ENCODE data around the gene CIT. TPM values are rescaled to one million over a fixed set of nuclear protein-coding genes. Genes with fewer than 3 reads are reported as not detected.
A peak's percentile ranks its signal among the peaks of the same experiment; 100 is the strongest.

Gene CIT
- total RNA-seq, 1 experiment from 2014 or later, result 67.9 TPM

DNA sequence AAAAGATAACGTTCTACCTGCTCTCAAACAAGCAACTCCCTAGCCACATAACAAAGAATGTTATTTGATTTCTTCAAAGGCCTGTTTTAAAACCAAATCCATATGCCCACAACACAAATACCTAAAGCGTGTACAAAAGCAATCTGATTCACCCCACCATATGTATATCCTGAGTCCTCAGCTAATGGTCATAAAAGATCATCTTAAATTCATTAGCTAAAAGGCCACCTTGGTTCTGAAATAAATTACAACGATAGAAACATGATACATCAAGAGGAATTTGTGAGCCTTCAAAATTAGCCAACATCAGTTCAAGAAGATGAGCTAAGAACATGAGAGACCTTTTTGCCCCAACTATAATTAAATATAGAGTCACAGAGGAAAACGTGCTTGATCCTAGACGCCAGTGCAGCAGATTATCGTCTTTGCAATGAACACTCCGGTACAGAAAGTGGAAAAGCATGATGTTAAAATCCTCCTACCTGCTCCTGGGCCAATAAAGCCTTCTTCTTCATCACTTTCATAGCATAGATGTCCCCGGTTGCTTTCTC lies 20.0 kb downstream of the CIT start:
- Histone ChIP-seq H3K36me3 (ENCODE audit: control insufficient read depth, insufficient read depth, low read length) (peaks cover 5% of the 10 kb centered on the region; the same call in 1 of the 2 replicates), H3K9me3 (ENCODE audit: control insufficient read depth, insufficient read depth, low read depth, low read length) (no peaks in the 10 kb centered on the region), H3K4me3 (ENCODE audit: low read depth in 2 of 2, low read length in 2 of 2) (no peak overlapping the region), H3K27me3 (ENCODE audit: control insufficient read depth, insufficient read depth, low read length) (no peaks in the 10 kb centered on the region), H3K27ac (ENCODE audit: low read length) (no peak overlapping the region), H3K4me1 (ENCODE audit: control insufficient read depth, insufficient read depth, low read length) (no peaks in the 10 kb centered on the region)
- TF ChIP-seq, protein P1, sequence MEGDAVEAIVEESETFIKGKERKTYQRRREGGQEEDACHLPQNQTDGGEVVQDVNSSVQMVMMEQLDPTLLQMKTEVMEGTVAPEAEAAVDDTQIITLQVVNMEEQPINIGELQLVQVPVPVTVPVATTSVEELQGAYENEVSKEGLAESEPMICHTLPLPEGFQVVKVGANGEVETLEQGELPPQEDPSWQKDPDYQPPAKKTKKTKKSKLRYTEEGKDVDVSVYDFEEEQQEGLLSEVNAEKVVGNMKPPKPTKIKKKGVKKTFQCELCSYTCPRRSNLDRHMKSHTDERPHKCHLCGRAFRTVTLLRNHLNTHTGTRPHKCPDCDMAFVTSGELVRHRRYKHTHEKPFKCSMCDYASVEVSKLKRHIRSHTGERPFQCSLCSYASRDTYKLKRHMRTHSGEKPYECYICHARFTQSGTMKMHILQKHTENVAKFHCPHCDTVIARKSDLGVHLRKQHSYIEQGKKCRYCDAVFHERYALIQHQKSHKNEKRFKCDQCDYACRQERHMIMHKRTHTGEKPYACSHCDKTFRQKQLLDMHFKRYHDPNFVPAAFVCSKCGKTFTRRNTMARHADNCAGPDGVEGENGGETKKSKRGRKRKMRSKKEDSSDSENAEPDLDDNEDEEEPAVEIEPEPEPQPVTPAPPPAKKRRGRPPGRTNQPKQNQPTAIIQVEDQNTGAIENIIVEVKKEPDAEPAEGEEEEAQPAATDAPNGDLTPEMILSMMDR (IDR thresholded peaks at IDR 0.05), result no peak
- no peak for TF ChIP-seq POLR2AphosphoS5 (IDR thresholded peaks at IDR 0.05; ENCODE audit: low read depth, low read length)
- TF ChIP-seq, protein P2, sequence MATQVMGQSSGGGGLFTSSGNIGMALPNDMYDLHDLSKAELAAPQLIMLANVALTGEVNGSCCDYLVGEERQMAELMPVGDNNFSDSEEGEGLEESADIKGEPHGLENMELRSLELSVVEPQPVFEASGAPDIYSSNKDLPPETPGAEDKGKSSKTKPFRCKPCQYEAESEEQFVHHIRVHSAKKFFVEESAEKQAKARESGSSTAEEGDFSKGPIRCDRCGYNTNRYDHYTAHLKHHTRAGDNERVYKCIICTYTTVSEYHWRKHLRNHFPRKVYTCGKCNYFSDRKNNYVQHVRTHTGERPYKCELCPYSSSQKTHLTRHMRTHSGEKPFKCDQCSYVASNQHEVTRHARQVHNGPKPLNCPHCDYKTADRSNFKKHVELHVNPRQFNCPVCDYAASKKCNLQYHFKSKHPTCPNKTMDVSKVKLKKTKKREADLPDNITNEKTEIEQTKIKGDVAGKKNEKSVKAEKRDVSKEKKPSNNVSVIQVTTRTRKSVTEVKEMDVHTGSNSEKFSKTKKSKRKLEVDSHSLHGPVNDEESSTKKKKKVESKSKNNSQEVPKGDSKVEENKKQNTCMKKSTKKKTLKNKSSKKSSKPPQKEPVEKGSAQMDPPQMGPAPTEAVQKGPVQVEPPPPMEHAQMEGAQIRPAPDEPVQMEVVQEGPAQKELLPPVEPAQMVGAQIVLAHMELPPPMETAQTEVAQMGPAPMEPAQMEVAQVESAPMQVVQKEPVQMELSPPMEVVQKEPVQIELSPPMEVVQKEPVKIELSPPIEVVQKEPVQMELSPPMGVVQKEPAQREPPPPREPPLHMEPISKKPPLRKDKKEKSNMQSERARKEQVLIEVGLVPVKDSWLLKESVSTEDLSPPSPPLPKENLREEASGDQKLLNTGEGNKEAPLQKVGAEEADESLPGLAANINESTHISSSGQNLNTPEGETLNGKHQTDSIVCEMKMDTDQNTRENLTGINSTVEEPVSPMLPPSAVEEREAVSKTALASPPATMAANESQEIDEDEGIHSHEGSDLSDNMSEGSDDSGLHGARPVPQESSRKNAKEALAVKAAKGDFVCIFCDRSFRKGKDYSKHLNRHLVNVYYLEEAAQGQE (IDR thresholded peaks at IDR 0.05; ENCODE audit: insufficient read depth in 1 of 2, low read depth in 2 of 2, low read length in 1 of 2), result no peak
- no peak for TF ChIP-seq SIN3A (IDR thresholded peaks at IDR 0.05; ENCODE audit: borderline replicate concordance, insufficient read depth, low read depth, low read length)
- no peak for TF ChIP-seq TCF7L2 (IDR thresholded peaks at IDR 0.05; ENCODE audit: low read depth, low read length)
- ChIA-PET CTCF (interaction anchor here (0.6 kb wide), 1 partner anchor 358 kb away, joined by 3 read pairs; no protein-coding TSS in a partner anchor), POLR2A (no interaction called here)
- in situ Hi-C loops (cut with HindIII; ENCODE audit: low pct_unique_long_range_greater_than_20kb, low sequenced_read_pairs), result no loop called here
- no peak for ATAC-seq
- intact Hi-C loops (cut with micrococcal nuclease; ENCODE audit: unreplicated experiment), result no loop called here
- DNase-seq (ENCODE audit: low read depth, low spot score), result no peak
- TSS peak; percentile 74 for BruUV-seq (replicated peaks)

DNA sequence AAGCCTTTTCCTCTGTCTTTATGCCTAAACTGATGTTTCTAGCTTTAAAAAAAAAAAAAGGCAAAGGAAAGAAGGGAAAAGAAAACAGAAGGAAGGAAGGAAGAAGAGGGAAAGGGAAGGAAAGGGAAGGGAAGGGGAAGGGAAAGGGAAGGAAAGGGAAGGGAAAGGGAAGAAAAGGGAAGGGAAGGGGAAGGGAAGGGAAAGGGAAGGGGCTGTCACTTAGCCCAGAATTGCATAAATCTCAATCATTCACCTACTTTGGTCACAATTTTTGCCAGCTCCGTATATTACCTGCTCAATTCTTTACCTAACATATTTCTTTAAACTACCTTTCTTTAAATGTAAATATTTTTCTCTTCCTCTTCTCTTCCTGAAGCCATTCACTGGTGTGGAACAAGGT lies 26.8 kb downstream of the CIT start:
- Histone ChIP-seq H3K27me3 (ENCODE audit: control insufficient read depth, insufficient read depth, low read length) (no peaks in the 10 kb centered on the region), H3K4me3 (ENCODE audit: low read depth in 2 of 2, low read length in 2 of 2) (no peak overlapping the region), H3K4me1 (ENCODE audit: control insufficient read depth, insufficient read depth, low read length) (no peaks in the 10 kb centered on the region), H3K9me3 (ENCODE audit: control insufficient read depth, insufficient read depth, low read depth, low read length) (no peaks in the 10 kb centered on the region), H3K27ac (ENCODE audit: low read length) (no peak overlapping the region), H3K36me3 (ENCODE audit: control insufficient read depth, insufficient read depth, low read length) (no peaks in the 10 kb centered on the region)
- DNase-seq (ENCODE audit: low read depth, low spot score) (no peak), ATAC-seq (no peak)
- in situ Hi-C loops (cut with HindIII; ENCODE audit: low pct_unique_long_range_greater_than_20kb, low sequenced_read_pairs) (no loop called here), intact Hi-C loops (cut with micrococcal nuclease; ENCODE audit: unreplicated experiment) (no loop called here)
- ChIA-PET POLR2A (no interaction called here), CTCF (no interaction called here)
- no TSS peak for BruUV-seq (replicated peaks)
- TF ChIP-seq, protein P1 (IDR thresholded peaks at IDR 0.05), result no peak
